GM12878 (cell line): ENCODE data around the gene F2RL1. TPM values are rescaled to one million over a fixed set of nuclear protein-coding genes. Genes with fewer than 3 reads are reported as not detected.

Experiments used
- ATAC-seq: fragments of 200-7000 bp; cut with Tn5 transposase; 3 replicates; pipeline ENCODE4 v1.9.1; 2020; ENCODE audit warnings: mild to moderate bottlenecking, moderate library complexity
- BruUV-seq: library from RNA; stranded (reverse); fragments of 400-500 nt; replicated peaks from 2 replicates; lab custom pipeline; 2021; lab: Mats Ljungman, UMichigan
- CTCF ChIA-PET: fragments of 300-600 bp; sonication (Branson Sonifier 250); formaldehyde crosslinking; extraction: SDS; loops from one replicate; lab custom pipeline; 2021; ENCODE audit warnings: inconsistent platforms; lab: Yijun Ruan, JAX
- POLR2A ChIA-PET: fragments of 350-600 bp; formaldehyde crosslinking; extraction: SDS; loops from one replicate; lab custom pipeline; 2021; ENCODE audit warnings: inconsistent platforms; lab: Charles Lee
- RAD21 ChIA-PET: fragments of 300-600 bp; sonication (Branson Sonifier 250); formaldehyde crosslinking; loops from one replicate; lab custom pipeline; 2023; ENCODE audit warnings: antibody characterized with exemption; ENCODE audit not compliant: unreplicated experiment; lab: Charles Lee
- SMC1A ChIA-PET: fragments of 300-600 bp; sonication (Branson Sonifier 250); formaldehyde crosslinking; loops from one replicate; lab custom pipeline; 2023; ENCODE audit not compliant: unreplicated experiment, uncharacterized antibody; lab: Charles Lee
- DNase-seq: peaks from one replicate; pipeline ENCODE4 v3.0.0-alpha.2; 2011; ENCODE audit warnings: low read depth, low spot score
- FAIRE-seq: peaks from 3 replicates; lab custom pipeline; 2011; peaks lifted over from hg19 to GRCh38; lab: Jason Lieb, UNC
- H2AFZ ChIP-seq: 2 replicates; pipeline ENCODE4 v1.6.0; 2011; ENCODE audit warnings: low read depth, low read length, control low read depth; ENCODE audit not compliant: control insufficient read depth
- H3K27ac ChIP-seq: 2 replicates; pipeline ENCODE4 v1.5.1; 2011; ENCODE audit warnings: control low read depth; ENCODE audit not compliant: control insufficient read depth, insufficient read depth
- H3K27me3 ChIP-seq, 2 experiments: replicated peaks in 1 of 2; 2 replicates each; pipeline versions ENCODE4 v1.6.0 to v1.6.1; 2011; ENCODE audit warnings: low read length in 1 of 2; ENCODE audit not compliant: control insufficient read depth in 2 of 2, insufficient read depth in 2 of 2
- H3K36me3 ChIP-seq, 2 experiments: 2 replicates each; pipeline ENCODE4 v1.5.1; 2011; ENCODE audit warnings: low read length in 1 of 2; ENCODE audit not compliant: control insufficient read depth in 2 of 2, insufficient read depth in 2 of 2
- H3K4me1 ChIP-seq: 2 replicates; pipeline ENCODE4 v1.6.1; 2011; ENCODE audit warnings: mild to moderate bottlenecking, low read length, moderate library complexity, mixed read lengths; ENCODE audit not compliant: control insufficient read depth, insufficient read depth
- H3K4me2 ChIP-seq: 2 replicates; pipeline ENCODE4 v1.6.0; 2011; ENCODE audit warnings: control low read depth; ENCODE audit not compliant: control insufficient read depth, insufficient read depth
- H3K4me3 ChIP-seq: fragments of 200-600 bp; sonication (generic); 2 replicates; pipeline ENCODE4 v1.5.1; 2016
- H3K79me2 ChIP-seq: 2 replicates; pipeline ENCODE4 v1.6.0; 2011; ENCODE audit warnings: low read length; ENCODE audit not compliant: control insufficient read depth, insufficient read depth
- H3K9ac ChIP-seq: 2 replicates; pipeline ENCODE4 v1.8.0; 2011; ENCODE audit warnings: low read length, control low read depth, mixed read lengths; ENCODE audit not compliant: control insufficient read depth, insufficient read depth
- H3K9me3 ChIP-seq: replicated peaks from 3 replicates; pipeline ENCODE4 v1.5.1; 2011; ENCODE audit warnings: mild to moderate bottlenecking, low read length; ENCODE audit not compliant: control insufficient read depth, insufficient read depth
- H4K20me1 ChIP-seq: 2 replicates; pipeline ENCODE4 v1.6.0; 2011; ENCODE audit not compliant: control insufficient read depth, insufficient read depth
- CEBPB ChIP-seq, 2 experiments: fragments of 150-350 bp in 1 of 2; IDR thresholded peaks; 2 replicates each; pipeline ENCODE4 v1.6.1; 2012 to 2014; ENCODE audit warnings: low read depth in 2 of 2, low read length in 2 of 2, borderline replicate concordance in 1 of 2, inconsistent platforms in 1 of 2
- CREB1 ChIP-seq: IDR thresholded peaks from 2 replicates; pipeline ENCODE4 v1.6.1; 2012; ENCODE audit warnings: low read depth, mild to moderate bottlenecking, inconsistent platforms
- HDGF ChIP-seq: fragments of 450-650 bp; IDR thresholded peaks from 2 replicates; pipeline ENCODE4 v1.6.1; 2016; ENCODE audit warnings: antibody characterized with exemption
- IRF3 ChIP-seq: fragments of 450-650 bp; IDR thresholded peaks from 2 replicates; pipeline ENCODE4 v1.6.1; 2014; ENCODE audit warnings: mild to moderate bottlenecking
- NR2C2 ChIP-seq: IDR thresholded peaks from 2 replicates; pipeline ENCODE4 v1.6.1; 2011; ENCODE audit warnings: borderline replicate concordance, low read depth; ENCODE audit not compliant: control insufficient read depth, insufficient read length
- POLR2AphosphoS2 ChIP-seq: IDR thresholded peaks from 2 replicates; pipeline ENCODE4 v1.6.1; 2011; ENCODE audit warnings: low read depth, mild to moderate bottlenecking, low read length, improper control_type of control experiment, moderate library complexity
- RAD51 ChIP-seq: fragments of 450-650 bp; IDR thresholded peaks from 2 replicates; pipeline ENCODE4 v1.6.1; 2016; ENCODE audit warnings: moderate library complexity, mild to moderate bottlenecking, inconsistent platforms
- RBBP5 ChIP-seq: fragments of 200-600 bp; sonication (generic); conservative IDR thresholded peaks from 2 replicates; pipeline ENCODE4 v1.6.1; 2016
- STAT3 ChIP-seq: IDR thresholded peaks from 2 replicates; pipeline ENCODE4 v1.6.1; 2011; ENCODE audit warnings: low read depth, low read length, improper control_type of control experiment
- YY1 ChIP-seq: IDR thresholded peaks from 2 replicates; pipeline ENCODE4 v1.6.1; 2011; ENCODE audit warnings: low read depth, mild to moderate bottlenecking, low read length
- ZBTB33 ChIP-seq: fragments of 450-650 bp; IDR thresholded peaks from 2 replicates; pipeline ENCODE4 v1.6.1; 2017; ENCODE audit warnings: mild to moderate bottlenecking
- WGBS: methylation state at CpG from one replicate; pipeline ENCODE4 v1.1.6; 2016; ENCODE audit warnings: low lambda C conversion rate; ENCODE audit not compliant: insufficient replicate concordance, insufficient coverage; ENCODE audit errors: missing lambda C conversion rate; 5-methylcytosine and 5-hydroxymethylcytosine counted together
- in situ Hi-C: fragments of 300-500 bp; cut with MboI; formaldehyde crosslinking; loops from 9 replicates; pipeline ENCODE4 v1.14.3; 2018; ENCODE audit warnings: mixed read lengths
- intact Hi-C: fragments of 100-400 bp; cut with micrococcal nuclease; formaldehyde crosslinking; loops from one replicate; pipeline ENCODE4 v1.14.2; 2022; ENCODE audit not compliant: unreplicated experiment
- polyA plus RNA-seq, 11 experiments: library from polyadenylated mRNA; depleted of rRNA in 4 of 11; unstranded in 6 of 11; stranded (reverse) in 5 of 11; fragments of >200 nt; fragmentation: Nextera tagmentation in 4 of 11; fragmentation: Illumina TruSeq in 1 of 11; extraction: Ambion mirVana in 4 of 11; extraction: Trizol in 1 of 11; gene quantifications; 1 replicate in 1 of 11; 2 replicates in 10 of 11; pipeline versions ENCODE4 v1.2.1 to v1.2.3, GENCODE V29; 2011 to 2016; ENCODE audit warnings: inconsistent platforms in 2 of 11, missing spikeins in 2 of 11, low read depth in 1 of 11
- total RNA-seq, 4 experiments: library from RNA; depleted of rRNA in 3 of 4; stranded (reverse); fragments of >200 nt in 3 of 4; fragmentation: Illumina TruSeq in 1 of 4; extraction: Trizol in 1 of 4; gene quantifications; 2 replicates each; pipeline versions ENCODE4 v1.2.1 to v1.2.3, GENCODE V29; 2013 to 2021
- TF ChIP-seq, protein P1 (sequence below): fragments of 450-650 bp; IDR thresholded peaks from 2 replicates; pipeline ENCODE4 v1.6.1; 2018; ENCODE audit warnings: borderline replicate concordance, mild to moderate bottlenecking; ENCODE audit not compliant: partially characterized antibody
- TF ChIP-seq, protein P2 (sequence below): IDR thresholded peaks from 2 replicates; pipeline ENCODE4 v1.6.1; 2012; ENCODE audit warnings: mild to moderate bottlenecking, low read depth, low read length

Gene F2RL1
- total and polyA plus RNA-seq, 10 of the 15 experiments (the other 5 are each of a cell fraction or from before 2014, with no cell fraction given): 0.04 to 0.10 TPM; not detected in 8

- ChIA-PET POLR2A (no interaction called here), RAD21 (interaction anchor here (1.2 kb wide), 1 partner anchor 17 kb away, joined by 7 read pairs; no protein-coding TSS in a partner anchor), CTCF (interaction anchor here (1.2 to 1.9 kb wide), 2 partner anchors 9 to 34 kb away, joined by 3 to 4 read pairs; no protein-coding TSS in a partner anchor), SMC1A (interaction anchor here (1.0 to 2.2 kb wide), 3 partner anchors 9 to 26 kb away, joined by 3 to 6 read pairs (median 4); no protein-coding TSS in a partner anchor)
- WGBS: 63% methylated on average over 1 of the region's 1 CpG
- ATAC-seq (no peak), FAIRE-seq (no peak), DNase-seq (no peak)
- Histone ChIP-seq H3K36me3 (no peaks in the 10 kb centered on the region), H3K27ac (no peak overlapping the region), H3K4me2 (no peak overlapping the region), H3K9me3 (no peaks in the 10 kb centered on the region), H3K4me3 (no peak overlapping the region), H3K9ac (no peak overlapping the region), H3K4me1 (no peaks in the 10 kb centered on the region), H4K20me1 (no peaks in the 10 kb centered on the region), H3K79me2 (no peaks in the 10 kb centered on the region), H3K27me3 (no peaks in the 10 kb centered on the region), H2AFZ (no peak overlapping the region)
- in situ Hi-C loops: no loop called here
- intact Hi-C loops: no loop called here
- BruUV-seq: no TSS peak
- TF ChIP-seq YY1 (no peak), ZBTB33 (no peak), RAD51 (no peak), NR2C2 (no peak), CREB1 (no peak), RBBP5 (no peak), IRF3 (no peak), STAT3 (no peak), HDGF (no peak), CEBPB (IDR thresholded peaks at IDR 0.05; ENCODE audit: borderline replicate concordance in 1 of 2, low read depth in 2 of 2, low read length in 2 of 2) (no peak), POLR2AphosphoS2 (no peak)
- TF ChIP-seq, protein P1, sequence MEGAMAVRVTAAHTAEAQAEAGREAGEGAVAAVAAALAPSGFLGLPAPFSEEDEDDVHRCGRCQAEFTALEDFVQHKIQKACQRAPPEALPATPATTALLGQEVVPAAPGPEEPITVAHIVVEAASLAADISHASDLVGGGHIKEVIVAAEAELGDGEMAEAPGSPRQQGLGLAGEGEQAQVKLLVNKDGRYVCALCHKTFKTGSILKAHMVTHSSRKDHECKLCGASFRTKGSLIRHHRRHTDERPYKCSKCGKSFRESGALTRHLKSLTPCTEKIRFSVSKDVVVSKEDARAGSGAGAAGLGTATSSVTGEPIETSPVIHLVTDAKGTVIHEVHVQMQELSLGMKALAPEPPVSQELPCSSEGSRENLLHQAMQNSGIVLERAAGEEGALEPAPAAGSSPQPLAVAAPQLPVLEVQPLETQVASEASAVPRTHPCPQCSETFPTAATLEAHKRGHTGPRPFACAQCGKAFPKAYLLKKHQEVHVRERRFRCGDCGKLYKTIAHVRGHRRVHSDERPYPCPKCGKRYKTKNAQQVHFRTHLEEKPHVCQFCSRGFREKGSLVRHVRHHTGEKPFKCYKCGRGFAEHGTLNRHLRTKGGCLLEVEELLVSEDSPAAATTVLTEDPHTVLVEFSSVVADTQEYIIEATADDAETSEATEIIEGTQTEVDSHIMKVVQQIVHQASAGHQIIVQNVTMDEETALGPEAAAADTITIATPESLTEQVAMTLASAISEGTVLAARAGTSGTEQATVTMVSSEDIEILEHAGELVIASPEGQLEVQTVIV: no peak
- TF ChIP-seq, protein P2, sequence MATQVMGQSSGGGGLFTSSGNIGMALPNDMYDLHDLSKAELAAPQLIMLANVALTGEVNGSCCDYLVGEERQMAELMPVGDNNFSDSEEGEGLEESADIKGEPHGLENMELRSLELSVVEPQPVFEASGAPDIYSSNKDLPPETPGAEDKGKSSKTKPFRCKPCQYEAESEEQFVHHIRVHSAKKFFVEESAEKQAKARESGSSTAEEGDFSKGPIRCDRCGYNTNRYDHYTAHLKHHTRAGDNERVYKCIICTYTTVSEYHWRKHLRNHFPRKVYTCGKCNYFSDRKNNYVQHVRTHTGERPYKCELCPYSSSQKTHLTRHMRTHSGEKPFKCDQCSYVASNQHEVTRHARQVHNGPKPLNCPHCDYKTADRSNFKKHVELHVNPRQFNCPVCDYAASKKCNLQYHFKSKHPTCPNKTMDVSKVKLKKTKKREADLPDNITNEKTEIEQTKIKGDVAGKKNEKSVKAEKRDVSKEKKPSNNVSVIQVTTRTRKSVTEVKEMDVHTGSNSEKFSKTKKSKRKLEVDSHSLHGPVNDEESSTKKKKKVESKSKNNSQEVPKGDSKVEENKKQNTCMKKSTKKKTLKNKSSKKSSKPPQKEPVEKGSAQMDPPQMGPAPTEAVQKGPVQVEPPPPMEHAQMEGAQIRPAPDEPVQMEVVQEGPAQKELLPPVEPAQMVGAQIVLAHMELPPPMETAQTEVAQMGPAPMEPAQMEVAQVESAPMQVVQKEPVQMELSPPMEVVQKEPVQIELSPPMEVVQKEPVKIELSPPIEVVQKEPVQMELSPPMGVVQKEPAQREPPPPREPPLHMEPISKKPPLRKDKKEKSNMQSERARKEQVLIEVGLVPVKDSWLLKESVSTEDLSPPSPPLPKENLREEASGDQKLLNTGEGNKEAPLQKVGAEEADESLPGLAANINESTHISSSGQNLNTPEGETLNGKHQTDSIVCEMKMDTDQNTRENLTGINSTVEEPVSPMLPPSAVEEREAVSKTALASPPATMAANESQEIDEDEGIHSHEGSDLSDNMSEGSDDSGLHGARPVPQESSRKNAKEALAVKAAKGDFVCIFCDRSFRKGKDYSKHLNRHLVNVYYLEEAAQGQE: no peak
Measured at GRCh38 chr5:76791461-76791860, 27.4 kb upstream of the F2RL1 start.
